GM23248 (cell line): ENCODE data around the gene CSTPP1.

ENCODE experiments used
- EZH2 ChIP-seq: fragments of 200-600 bp; sonication (generic); IDR thresholded peaks from 2 replicates; pipeline ENCODE4 v1.6.1; 2018; ENCODE audit warnings: antibody characterized with exemption, mild to moderate bottlenecking; ENCODE audit not compliant: insufficient read depth, poor library complexity, severe bottlenecking
- EZH2phosphoT487 ChIP-seq: fragments of 200-600 bp; sonication (generic); IDR thresholded peaks from 2 replicates; pipeline ENCODE4 v1.6.1; 2018; ENCODE audit warnings: antibody characterized with exemption, moderate library complexity, mild to moderate bottlenecking, low read depth; ENCODE audit not compliant: insufficient read depth

GRCh38 chr11:47201015-47201414, 264.5 kb downstream of the CSTPP1 start:
- no peak for TF ChIP-seq EZH2
- TF ChIP-seq EZH2phosphoT487 = no peak
